Adrenal gland (tissue), 19 donors: Measurements from ENCODE around the gene OR51M1. TPM values are rescaled to one million over a fixed set of nuclear protein-coding genes. Genes with fewer than 3 reads are reported as not detected.
"Not testable (repeated sequence)": the region's sequence is repeated elsewhere in the genome, so short reads cannot be mapped to it uniquely, and the experiment has no call there.

ENCODE experiments used
- DNase-seq, 7 donors: peaks; one replicate each; pipeline ENCODE4 v3.0.0-alpha.2; 2019 to 2020
- H3K27ac ChIP-seq, 5 donors: fragments of 200-600 bp; sonication (generic) in 4 of 5; 1 replicate in 3 of 5; 2 replicates in 2 of 5; pipeline versions ENCODE4 v1.5.1 to v1.8.0; 2016 to 2020; ENCODE audit warnings: mild to moderate bottlenecking in 1 of 5
- H3K27me3 ChIP-seq: fragments of 200-600 bp; 2 replicates; pipeline ENCODE4 v1.8.0; 2021
- H3K36me3 ChIP-seq, 2 donors: fragments of 200-600 bp; replicated peaks in 1 of 2; 1 replicate in 1 of 2; 2 replicates in 1 of 2; pipeline versions ENCODE4 v1.5.1 to v1.8.0; 2018 to 2022
- H3K4me1 ChIP-seq, 2 donors: fragments of 200-600 bp; replicated peaks in 1 of 2; 1 replicate in 1 of 2; 2 replicates in 1 of 2; pipeline versions ENCODE4 v1.5.1 to v1.8.0; 2018 to 2021
- H3K4me3 ChIP-seq, 4 donors: fragments of 200-600 bp; sonication (generic) in 3 of 4; one replicate each; pipeline ENCODE4 v1.5.1; 2016 to 2018
- H3K9me3 ChIP-seq, 3 donors: fragments of 200-600 bp; sonication (generic) in 1 of 3; replicated peaks in 1 of 3; 1 replicate in 2 of 3; 2 replicates in 1 of 3; pipeline versions ENCODE4 v1.5.1 to v1.8.0; 2016 to 2021
- POLR2A ChIP-seq, 2 donors: fragments of 450-650 bp; IDR thresholded peaks; one replicate each; pipeline ENCODE4 v1.6.1; 2017; ENCODE audit warnings: antibody characterized with exemption in 2 of 2, mild to moderate bottlenecking in 2 of 2, moderate library complexity in 1 of 2
- WGBS, 4 donors: extraction: QIAGEN DNeasy Blood & Tissue Kit in 2 of 4; methylation state at CpG; one replicate each; pipeline versions ENCODE4 v1.1.5 to v1.1.7; 2013 to 2017; 5-methylcytosine and 5-hydroxymethylcytosine counted together
- intact Hi-C, 2 donors: fragments of 100-400 bp; cut with DNase I; formaldehyde crosslinking; loops; one replicate each; pipeline versions ENCODE4 v1.14.1 to v1.15.0; 2022 to 2023
- long read RNA-seq, 10 donors: library from polyadenylated mRNA in 3 of 10; unstranded in 2 of 10; stranded (forward) in 1 of 10; transcript quantifications; one replicate each; pipeline ENCODE4 v2.0.0 and lab custom pipeline, GENCODE V29; 2021 to 2026
- polyA plus RNA-seq, 3 donors: library from polyadenylated mRNA; stranded (reverse); fragments of 200-250 nt in 2 of 3; fragments of 350-450 nt in 1 of 3; fragmentation: Illumina TruSeq in 1 of 3; extraction: RNeasy Lipid Tissue Mini Kit (QIAGEN cat#74804) in 1 of 3; gene quantifications; one replicate each; pipeline ENCODE4 v1.2.3, GENCODE V29; 2013 to 2014
- total RNA-seq, 9 donors: library from RNA; depleted of rRNA in 4 of 9; stranded (reverse); fragments of >200 nt in 4 of 9; fragments of 120-200 nt in 1 of 9; fragmentation: NEBNext Ultra II Directional in 1 of 9; extraction: Animal tissue kit (Norgen Biotek cat#: 25700) in 1 of 9; gene quantifications; one replicate each; pipeline versions ENCODE4 v1.1.0 to v1.2.4, GENCODE V29; 2013 to 2023
- TF ChIP-seq, protein P1 (sequence below), 6 experiments: fragments of 450-650 bp in 4 of 6; fragments of 200-600 bp in 2 of 6; sonication (generic) in 1 of 6; IDR thresholded peaks; 1 replicate in 5 of 6; 2 replicates in 1 of 6; pipeline versions ENCODE4 v1.5.1 to v1.8.0; 2016 to 2021; ENCODE audit warnings: antibody characterized with exemption in 6 of 6, mild to moderate bottlenecking in 2 of 6, moderate library complexity in 1 of 6
- donor health status: healthy with polysubstance abuse.
- donor health status: Bipolar disorder and iron deficiency.
- donor health status: DM: yes; HTN: yes; CAD: no.
- donor health status: DM: no; HTN: no; CAD: no.
- donor health status: DM: no; HTN: no; CAD: no.
- donor health status: DM: yes; HTN: yes; CAD: no.

Gene OR51M1, protein sequence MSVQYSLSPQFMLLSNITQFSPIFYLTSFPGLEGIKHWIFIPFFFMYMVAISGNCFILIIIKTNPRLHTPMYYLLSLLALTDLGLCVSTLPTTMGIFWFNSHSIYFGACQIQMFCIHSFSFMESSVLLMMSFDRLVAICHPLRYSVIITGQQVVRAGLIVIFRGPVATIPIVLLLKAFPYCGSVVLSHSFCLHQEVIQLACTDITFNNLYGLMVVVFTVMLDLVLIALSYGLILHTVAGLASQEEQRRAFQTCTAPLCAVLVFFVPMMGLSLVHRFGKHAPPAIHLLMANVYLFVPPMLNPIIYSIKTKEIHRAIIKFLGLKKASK
- not detected for total RNA-seq
- polyA plus RNA-seq, result not detected
- long read RNA-seq, donor 1, result 0 reads
- long read RNA-seq, donor 2, result 0 reads
- long read RNA-seq, donor 3, result 0 reads
- long read RNA-seq, donor 4, result 0 reads
- long read RNA-seq, donor 5, result 0 reads
- long read RNA-seq, donor 6, result 0 reads
- long read RNA-seq, donor 7, result 0 reads
- long read RNA-seq, donor 8, result 0 reads
- long read RNA-seq, donor 9, result 0 reads
- long read RNA-seq, donor 10, result 0 reads

DNA sequence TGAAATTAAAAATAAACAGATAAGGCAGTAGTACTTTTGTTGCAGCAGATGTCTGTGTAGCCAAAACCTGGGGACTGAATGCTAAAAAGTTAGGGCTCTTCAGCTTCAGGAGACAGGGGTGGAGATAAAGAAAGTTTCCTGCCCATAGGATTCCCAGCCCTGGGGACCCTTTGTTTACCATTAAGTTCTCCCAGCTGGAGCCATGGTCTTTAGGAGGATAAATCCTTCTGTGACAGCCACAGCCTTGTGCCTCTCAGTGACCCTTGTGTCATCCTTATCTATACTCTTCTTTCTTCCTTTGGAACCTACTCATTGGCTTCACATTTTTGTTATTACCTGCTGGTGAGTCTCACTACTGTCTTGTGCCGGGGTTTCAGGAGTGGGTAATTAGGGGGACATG is at the start of gene OR51M1:
Gene OR51M1 (plus strand): TSS at position 237 of the 400 bp plus-strand sequence. CDS start 5,587 bp downstream, outside the sequence.
- no peaks in the 10 kb centered on the region for H3K27me3 ChIP-seq
- no peaks in the 10 kb centered on the region for H3K4me1 ChIP-seq
- H3K27ac ChIP-seq, result no peak within 1 kb of the TSS
- DNase-seq, result no peak
- H3K36me3 ChIP-seq, result no peaks in the 10 kb centered on the region
- TF ChIP-seq POLR2A (IDR thresholded peaks at IDR 0.05), result no peak
- TF ChIP-seq, protein P1, sequence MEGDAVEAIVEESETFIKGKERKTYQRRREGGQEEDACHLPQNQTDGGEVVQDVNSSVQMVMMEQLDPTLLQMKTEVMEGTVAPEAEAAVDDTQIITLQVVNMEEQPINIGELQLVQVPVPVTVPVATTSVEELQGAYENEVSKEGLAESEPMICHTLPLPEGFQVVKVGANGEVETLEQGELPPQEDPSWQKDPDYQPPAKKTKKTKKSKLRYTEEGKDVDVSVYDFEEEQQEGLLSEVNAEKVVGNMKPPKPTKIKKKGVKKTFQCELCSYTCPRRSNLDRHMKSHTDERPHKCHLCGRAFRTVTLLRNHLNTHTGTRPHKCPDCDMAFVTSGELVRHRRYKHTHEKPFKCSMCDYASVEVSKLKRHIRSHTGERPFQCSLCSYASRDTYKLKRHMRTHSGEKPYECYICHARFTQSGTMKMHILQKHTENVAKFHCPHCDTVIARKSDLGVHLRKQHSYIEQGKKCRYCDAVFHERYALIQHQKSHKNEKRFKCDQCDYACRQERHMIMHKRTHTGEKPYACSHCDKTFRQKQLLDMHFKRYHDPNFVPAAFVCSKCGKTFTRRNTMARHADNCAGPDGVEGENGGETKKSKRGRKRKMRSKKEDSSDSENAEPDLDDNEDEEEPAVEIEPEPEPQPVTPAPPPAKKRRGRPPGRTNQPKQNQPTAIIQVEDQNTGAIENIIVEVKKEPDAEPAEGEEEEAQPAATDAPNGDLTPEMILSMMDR (IDR thresholded peaks at IDR 0.05), result no peak
- 63 to 88% (median 73%) methylated on average over 1 of the region's 1 CpG for WGBS, 4 donors
- intact Hi-C loops, result loop anchor here in 1 of 2 donors (5.0 to 10.0 kb wide), 2 partner anchors 181 to 259 kb away; partner anchors contain the start of gene OR51V1
- no peak within 1 kb of the TSS for H3K4me3 ChIP-seq
- H3K9me3 ChIP-seq, result no peaks in the 10 kb centered on the region

DNA sequence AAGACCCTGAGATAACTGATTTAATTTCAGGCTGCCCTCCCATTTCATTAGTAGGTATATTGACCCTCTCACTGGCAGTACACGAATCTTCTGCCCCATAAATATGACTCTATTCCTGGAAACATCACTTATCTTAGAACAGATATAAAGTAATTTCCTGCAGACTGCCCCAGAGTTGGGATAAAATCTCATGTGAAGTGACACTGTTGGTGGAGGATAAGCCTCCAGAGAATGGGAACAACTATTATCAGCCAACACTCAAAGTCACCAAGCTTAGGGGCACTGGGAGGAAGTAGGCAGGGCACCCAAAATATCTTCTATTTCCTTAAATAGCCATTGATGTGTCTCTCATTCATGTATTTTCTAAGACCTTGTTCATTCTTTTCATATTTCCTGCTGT is 48.4 kb upstream of the OR51M1 start:
- Histone ChIP-seq H3K27me3 (no peaks in the 10 kb centered on the region), H3K4me3 (no peak overlapping the region), H3K9me3 (no peaks in the 10 kb centered on the region), H3K4me1 (no peaks in the 10 kb centered on the region), H3K36me3 (no peaks in the 10 kb centered on the region), H3K27ac (no peak overlapping the region)
- TF ChIP-seq POLR2A (IDR thresholded peaks at IDR 0.05), result no peak
- TF ChIP-seq, protein P1 (IDR thresholded peaks at IDR 0.05), result no peak
- 8 to 39% (median 35%) methylated on average over 1 of the region's 1 CpG for WGBS, 4 donors
- no peak for DNase-seq
- intact Hi-C loops, result no loop called here

DNA sequence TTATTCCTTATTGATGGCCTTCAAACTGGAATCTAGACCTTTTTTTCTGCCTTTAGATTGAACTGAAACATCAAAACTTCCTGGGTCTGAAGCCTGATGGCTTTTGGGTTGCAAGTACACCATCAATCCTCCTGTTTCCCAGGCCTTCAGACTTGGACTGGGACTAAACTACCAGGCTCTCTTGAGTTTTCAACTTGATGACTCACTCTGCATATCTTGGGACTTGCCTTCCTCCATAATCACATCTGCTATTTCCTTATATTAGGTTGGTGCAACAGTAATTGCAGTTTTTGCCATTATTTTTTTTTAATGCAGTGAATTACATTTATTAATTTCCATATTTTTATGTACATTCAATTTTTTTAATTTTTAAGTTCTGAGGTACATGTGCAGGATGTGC is 47.3 kb upstream of the OR51M1 start:
- TF ChIP-seq POLR2A (IDR thresholded peaks at IDR 0.05), result no peak
- TF ChIP-seq, protein P1 (IDR thresholded peaks at IDR 0.05), result no peak
- intact Hi-C loops, result no loop called here
- no peak for DNase-seq
- H3K4me1 ChIP-seq, result no peaks in the 10 kb centered on the region
- no peak overlapping the region for H3K27ac ChIP-seq
- no peak overlapping the region for H3K4me3 ChIP-seq
- H3K9me3 ChIP-seq, result no peaks in the 10 kb centered on the region
- H3K36me3 ChIP-seq, result no peaks in the 10 kb centered on the region
- no peaks in the 10 kb centered on the region for H3K27me3 ChIP-seq

DNA sequence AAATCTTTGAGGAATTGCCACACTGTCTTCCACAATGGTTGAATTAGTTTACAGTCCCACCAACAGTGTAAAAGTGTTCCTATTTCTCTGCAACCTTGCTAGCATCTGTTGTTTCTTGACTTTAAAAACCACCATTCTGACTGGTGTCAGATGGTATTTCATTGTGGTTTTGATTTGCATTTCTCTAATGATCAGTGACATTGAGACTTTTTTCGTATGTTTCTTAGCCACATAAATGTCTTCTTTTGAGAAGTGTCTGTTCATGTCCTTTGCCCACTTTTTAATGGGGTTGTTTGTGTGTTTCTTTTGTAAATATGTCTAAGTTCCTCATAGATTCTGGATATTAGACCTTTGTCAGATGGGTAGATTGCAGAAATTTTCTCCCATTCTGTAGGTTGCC is 46.4 kb upstream of the OR51M1 start:
- H3K27me3 ChIP-seq, H3K4me3 ChIP-seq, H3K36me3 ChIP-seq, H3K27ac ChIP-seq, intact Hi-C loops, H3K4me1 ChIP-seq, H3K9me3 ChIP-seq, DNase-seq: not testable (repeated sequence)
- 57 to 84% (median 66%) methylated on average over 1 of the region's 1 CpG for WGBS, 4 donors
